Right renal cortex interstitium (tissue), 3 donors: ENCODE results near the gene CHRDL2. TPM values are rescaled to one million over a fixed set of nuclear protein-coding genes. Genes with fewer than 3 reads are reported as not detected.
A peak's percentile ranks its signal among the peaks of the same experiment; 100 is the strongest.

Experiments used
- DNase-seq, 3 donors: peaks; one replicate each; pipeline ENCODE4 v3.0.0-alpha.2; 2013; ENCODE audit warnings: low read depth in 3 of 3, low spot score in 2 of 3
- polyA plus RNA-seq, 3 donors: library from polyadenylated mRNA; unstranded; fragments of 120-200 nt; gene quantifications; one replicate each; pipeline ENCODE4 v1.2.1, GENCODE V29; 2013; ENCODE audit not compliant: insufficient read length in 3 of 3

Gene CHRDL2
- polyA plus RNA-seq, 3 donors: 0.24 to 0.50 (median 0.25) TPM

- DNase-seq: no peak
These were observed 13.8 kb downstream of the CHRDL2 start for GRCh38 chr11:74717221-74717969.

- no peak for DNase-seq
These were observed 16.3 kb downstream of the CHRDL2 start for GRCh38 chr11:74714904-74715303.

- no peak for DNase-seq
These were observed 17.5 kb downstream of the CHRDL2 start for GRCh38 chr11:74713686-74714085.

GRCh38 chr11:74710281-74710938, 20.8 kb downstream of the CHRDL2 start:
- DNase-seq: no peak

GRCh38 chr11:74709175-74709574, 22.1 kb downstream of the CHRDL2 start:
- no peak for DNase-seq

GRCh38 chr11:74707602-74708510, 23.4 kb downstream of the CHRDL2 start:
- DNase-seq: no peak

- no peak for DNase-seq
These were observed 24.0 kb downstream of the CHRDL2 start for GRCh38 chr11:74707182-74707581.

- DNase-seq: no peak
These were observed 28.0 kb downstream of the CHRDL2 start for GRCh38 chr11:74703211-74703610.

- peak in 2 of 3 donors; percentile 51 to 61 for DNase-seq
These were observed 28.7 kb downstream of the CHRDL2 start for GRCh38 chr11:74702383-74703007.

GRCh38 chr11:74701351-74701750, 29.9 kb downstream of the CHRDL2 start:
- DNase-seq: no peak

GRCh38 chr11:74699615-74700396, 31.4 kb downstream of the CHRDL2 start:
- no peak for DNase-seq

GRCh38 chr11:74697722-74698121, 33.5 kb downstream of the CHRDL2 start:
- no peak for DNase-seq

GRCh38 chr11:74696939-74697675, 34.1 kb downstream of the CHRDL2 start:
- DNase-seq: no peak

GRCh38 chr11:74696500-74696899, 34.7 kb downstream of the CHRDL2 start:
- DNase-seq: no peak

GRCh38 chr11:74695705-74696280, 35.4 kb downstream of the CHRDL2 start:
- DNase-seq: no peak

GRCh38 chr11:74694136-74694930, 36.9 kb downstream of the CHRDL2 start:
- no peak for DNase-seq

- DNase-seq: no peak
These were observed 37.7 kb downstream of the CHRDL2 start for GRCh38 chr11:74693531-74693930.

GRCh38 chr11:74691755-74692154, 39.5 kb downstream of the CHRDL2 start:
- DNase-seq: no peak
